Adipocyte (in vitro differentiated cells): Measurements from ENCODE around the gene EEIG2.

Source experiments
- DNase-seq: peaks from one replicate; pipeline ENCODE4 v3.0.0-alpha.2; 2015; ENCODE audit warnings: low read depth
- H3K27me3 ChIP-seq: replicated peaks from 2 replicates; pipeline ENCODE4 v1.7.0; 2013; ENCODE audit warnings: mild to moderate bottlenecking, low read length, moderate library complexity; ENCODE audit not compliant: control insufficient read depth, insufficient read depth
- H3K36me3 ChIP-seq: 2 replicates; pipeline ENCODE4 v1.7.0; 2013; ENCODE audit warnings: low read length, mild to moderate bottlenecking, moderate library complexity; ENCODE audit not compliant: control insufficient read depth, insufficient read depth, severe bottlenecking
- H3K4me1 ChIP-seq: 2 replicates; pipeline ENCODE4 v1.7.0; 2013; ENCODE audit warnings: mild to moderate bottlenecking, low read length, moderate library complexity; ENCODE audit not compliant: control insufficient read depth, insufficient read depth
- H3K4me3 ChIP-seq: 2 replicates; pipeline ENCODE4 v1.7.0; 2013; ENCODE audit warnings: mild to moderate bottlenecking, low read length, moderate library complexity
- H3K9ac ChIP-seq: 2 replicates; pipeline ENCODE4 v1.7.0; 2013; ENCODE audit warnings: mild to moderate bottlenecking, low read length, moderate library complexity
- H3K9me3 ChIP-seq: 2 replicates; pipeline ENCODE4 v1.7.0; 2013; ENCODE audit warnings: mild to moderate bottlenecking, low read length, moderate library complexity; ENCODE audit not compliant: control insufficient read depth

Gene EEIG2

DNA sequence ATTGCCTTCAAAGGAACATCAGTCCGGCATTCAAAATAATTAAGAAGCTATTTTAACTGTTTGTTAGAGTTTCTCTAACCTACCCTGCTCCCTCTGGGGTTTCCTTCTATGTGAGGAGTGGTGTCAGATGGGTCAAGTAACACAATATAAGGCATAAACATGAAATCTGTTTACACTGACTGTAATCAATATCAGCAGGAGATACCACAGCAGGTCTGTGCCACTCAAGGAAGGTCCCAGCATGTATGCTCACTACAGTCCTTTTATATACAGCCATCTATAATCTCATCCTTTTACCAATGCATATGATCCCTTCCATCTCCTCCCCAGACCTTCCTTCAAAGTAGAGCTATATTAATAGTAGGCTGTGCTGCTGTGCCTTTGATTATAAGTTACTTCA, 25.4 kb downstream of the EEIG2 start:
- no peak for DNase-seq
- Histone ChIP-seq H3K9ac (no peak overlapping the region), H3K4me3 (no peak overlapping the region), H3K36me3 (no peaks in the 10 kb centered on the region), H3K27me3 (no peaks in the 10 kb centered on the region), H3K4me1 (peaks cover 38% of the 10 kb centered on the region), H3K9me3 (peaks cover 9% of the 10 kb centered on the region)

DNA sequence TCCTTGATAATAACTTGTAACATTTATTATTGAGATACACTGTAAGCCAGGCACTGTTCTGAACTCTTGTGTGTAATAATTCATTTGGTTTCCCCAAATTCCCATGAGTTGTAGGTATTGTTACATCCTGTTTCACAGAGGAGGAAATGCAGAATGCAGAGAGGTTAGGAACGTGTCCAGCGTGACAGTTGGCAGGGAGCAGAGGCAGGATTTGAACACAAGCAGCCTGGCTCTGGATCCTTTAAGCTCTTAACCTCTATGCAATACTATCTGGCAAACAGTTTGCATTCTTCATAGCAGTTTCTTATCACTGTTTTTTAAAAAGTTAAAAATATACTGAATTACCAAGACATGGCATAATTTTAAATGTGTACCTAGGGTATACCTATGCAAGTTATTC, 30.5 kb downstream of the EEIG2 start:
- Histone ChIP-seq H3K9me3 (no peaks in the 10 kb centered on the region), H3K9ac (peak overlapping the region; percentile 64), H3K4me1 (peaks cover 43% of the 10 kb centered on the region), H3K4me3 (peak overlapping the region; percentile 66), H3K27me3 (no peaks in the 10 kb centered on the region), H3K36me3 (no peaks in the 10 kb centered on the region)
- DNase-seq = no peak

DNA sequence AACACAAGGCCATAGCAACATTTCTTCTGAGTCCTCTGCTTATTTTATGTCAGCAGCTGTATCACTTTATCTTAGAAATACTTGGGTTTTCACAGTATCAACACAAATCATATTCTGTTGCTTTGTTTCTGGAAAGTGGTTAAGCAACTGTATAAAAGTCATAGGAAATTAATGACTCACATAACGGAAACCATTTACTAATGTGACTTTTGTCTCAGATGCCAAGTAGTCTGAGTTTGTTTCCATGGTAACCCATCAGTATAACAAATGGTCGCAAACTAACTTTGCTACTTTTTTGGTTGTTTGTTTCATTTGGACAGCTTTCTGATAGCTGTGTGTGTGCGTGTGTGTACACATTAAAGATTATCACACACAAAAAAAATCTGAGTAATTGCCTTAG, 31.1 kb downstream of the EEIG2 start:
- Histone ChIP-seq H3K4me3 (peak overlapping the region; percentile 66), H3K4me1 (peaks cover 43% of the 10 kb centered on the region)
- peak; percentile 90 for DNase-seq

DNA sequence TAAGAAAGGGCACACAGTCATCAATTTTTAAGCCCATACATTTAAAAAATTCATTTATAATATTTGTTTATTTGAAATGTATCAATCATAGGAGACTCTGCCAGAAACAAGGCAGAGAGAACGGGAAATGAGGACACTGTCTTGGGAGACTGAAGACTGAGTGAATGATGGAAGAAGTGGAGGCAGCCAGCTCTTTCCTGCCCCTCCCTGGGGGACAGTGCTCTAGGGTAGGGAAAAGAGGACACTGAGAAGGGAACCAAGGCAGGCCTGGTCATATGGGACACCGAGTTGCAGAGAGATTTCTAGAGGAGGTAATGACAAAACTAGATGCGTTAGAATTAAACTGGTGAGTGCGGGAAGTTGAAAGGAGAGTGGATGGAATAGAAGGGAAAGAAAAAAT, 31.6 kb downstream of the EEIG2 start:
- Histone ChIP-seq H3K9me3 (no peaks in the 10 kb centered on the region), H3K36me3 (no peaks in the 10 kb centered on the region), H3K27me3 (no peaks in the 10 kb centered on the region), H3K4me1 (peaks cover 38% of the 10 kb centered on the region), H3K4me3 (peak overlapping the region; percentile 66), H3K9ac (peak overlapping the region; percentile 64)
- no peak for DNase-seq

More for the DNA sequence above, 31.1 kb downstream of the EEIG2 start:
- Histone ChIP-seq H3K9ac (peak overlapping the region; percentile 64), H3K9me3 (no peaks in the 10 kb centered on the region), H3K36me3 (no peaks in the 10 kb centered on the region), H3K27me3 (no peaks in the 10 kb centered on the region)

DNA sequence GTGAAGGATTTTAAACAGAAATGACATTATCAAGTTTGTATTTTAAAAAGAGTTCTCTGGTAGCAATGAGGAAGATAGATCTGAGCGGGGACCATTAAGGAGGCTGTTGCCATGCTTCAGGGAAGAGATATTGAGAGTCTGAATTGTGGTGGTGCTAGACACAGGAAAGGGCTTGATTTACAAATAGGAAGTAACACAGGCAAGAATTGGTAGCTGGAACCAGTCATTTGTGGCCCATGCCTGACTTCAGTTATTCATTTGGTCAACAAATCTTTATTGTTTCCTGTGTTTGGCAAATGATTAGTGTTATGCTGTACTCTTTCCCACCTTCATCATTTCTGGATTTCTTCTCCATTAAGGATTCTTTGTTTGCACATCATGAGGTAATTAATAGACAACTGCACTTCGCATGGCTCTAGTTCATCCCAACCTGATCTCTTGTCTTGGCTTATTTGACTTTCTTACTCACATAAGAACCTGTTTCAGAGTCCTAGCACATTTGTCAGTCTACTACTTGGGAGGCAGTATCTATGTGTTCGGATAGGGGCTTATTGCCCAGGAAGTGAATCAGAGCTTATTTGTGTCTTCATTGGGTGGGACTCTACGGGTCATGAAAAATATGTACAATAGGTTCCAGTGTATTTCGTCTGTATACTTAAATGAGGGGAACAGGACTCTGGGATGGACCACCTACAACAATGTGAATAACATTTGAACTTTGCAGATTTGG, 32.3 kb downstream of the EEIG2 start:
- H3K4me3 ChIP-seq = no peak overlapping the region
- peak overlapping the region; percentile 64 for H3K9ac ChIP-seq
- DNase-seq = no peak
- H3K9me3 ChIP-seq = no peaks in the 10 kb centered on the region
- peaks cover 36% of the 10 kb centered on the region for H3K4me1 ChIP-seq
- H3K27me3 ChIP-seq = no peaks in the 10 kb centered on the region
- no peaks in the 10 kb centered on the region for H3K36me3 ChIP-seq

DNA sequence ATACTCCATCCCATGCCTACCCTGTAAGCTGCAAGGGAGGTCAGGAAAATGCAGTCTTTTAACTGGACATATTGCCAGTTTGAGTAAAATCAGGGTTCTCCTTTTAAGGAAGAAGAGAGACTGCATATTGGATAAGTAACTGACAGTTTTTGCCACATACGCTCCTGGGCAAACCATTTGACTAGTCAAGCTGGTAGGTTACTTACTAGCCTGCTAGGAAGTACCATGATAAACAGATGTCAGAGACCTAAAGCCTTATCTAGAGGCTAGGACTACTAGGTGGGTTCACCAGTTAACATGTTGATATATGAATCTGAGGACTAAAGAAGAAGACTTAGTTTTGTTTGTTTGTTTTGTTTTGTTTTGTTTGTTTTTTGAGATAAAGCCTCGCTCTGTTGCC, 33.5 kb downstream of the EEIG2 start:
- no peaks in the 10 kb centered on the region for H3K9me3 ChIP-seq
- no peaks in the 10 kb centered on the region for H3K27me3 ChIP-seq
- DNase-seq = no peak
- no peak overlapping the region for H3K9ac ChIP-seq
- H3K4me3 ChIP-seq = no peak overlapping the region
- H3K36me3 ChIP-seq = no peaks in the 10 kb centered on the region
- H3K4me1 ChIP-seq = peaks cover 36% of the 10 kb centered on the region

DNA sequence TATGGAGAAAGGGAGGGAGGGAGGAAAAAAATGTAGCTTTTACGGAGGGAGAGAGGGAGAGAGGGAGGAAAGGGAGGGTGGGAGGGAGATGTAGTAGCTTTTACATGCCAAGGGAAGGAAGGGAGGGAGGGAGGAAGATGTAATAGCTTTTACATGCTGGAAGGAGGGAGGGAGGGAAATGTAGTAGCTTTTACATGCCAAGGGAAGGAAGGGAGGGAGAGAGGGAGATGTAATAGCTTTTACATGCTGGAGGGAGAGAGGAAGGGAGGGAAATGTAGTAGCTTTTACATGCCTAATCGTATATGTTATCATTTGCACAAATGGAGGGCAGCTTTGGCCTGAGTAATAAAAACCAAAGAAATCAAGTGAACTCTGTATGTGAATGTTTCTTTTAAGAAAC, 35.6 kb downstream of the EEIG2 start:
- Histone ChIP-seq H3K4me1 (peaks cover 27% of the 10 kb centered on the region), H3K4me3 (no peak overlapping the region), H3K36me3 (no peaks in the 10 kb centered on the region), H3K9ac (no peak overlapping the region), H3K9me3 (no peaks in the 10 kb centered on the region), H3K27me3 (no peaks in the 10 kb centered on the region)
- DNase-seq = peak; percentile 29

DNA sequence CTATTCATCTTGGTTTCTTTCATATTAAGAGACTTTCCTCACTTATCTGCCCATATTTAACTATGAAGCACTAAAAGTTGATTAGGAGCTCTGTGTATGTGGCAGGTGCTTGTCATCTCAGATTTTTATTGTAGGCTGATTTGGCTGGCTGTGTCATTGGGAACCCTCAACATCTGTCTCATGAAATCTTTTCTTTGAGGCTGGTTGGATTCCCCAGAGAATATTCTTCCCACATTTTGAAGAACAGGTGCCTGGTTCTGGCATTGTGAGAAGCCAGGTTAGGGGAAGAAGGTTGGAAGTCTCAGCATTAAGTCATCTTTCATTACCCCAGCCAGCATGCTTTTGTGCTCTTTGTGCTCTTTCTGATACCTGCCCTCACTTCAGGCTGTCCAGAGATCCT, 37.1 kb downstream of the EEIG2 start:
- Histone ChIP-seq H3K4me3 (no peak overlapping the region), H3K4me1 (peaks cover 12% of the 10 kb centered on the region), H3K27me3 (no peaks in the 10 kb centered on the region), H3K9ac (no peak overlapping the region), H3K36me3 (no peaks in the 10 kb centered on the region), H3K9me3 (no peaks in the 10 kb centered on the region)
- DNase-seq = no peak

DNA sequence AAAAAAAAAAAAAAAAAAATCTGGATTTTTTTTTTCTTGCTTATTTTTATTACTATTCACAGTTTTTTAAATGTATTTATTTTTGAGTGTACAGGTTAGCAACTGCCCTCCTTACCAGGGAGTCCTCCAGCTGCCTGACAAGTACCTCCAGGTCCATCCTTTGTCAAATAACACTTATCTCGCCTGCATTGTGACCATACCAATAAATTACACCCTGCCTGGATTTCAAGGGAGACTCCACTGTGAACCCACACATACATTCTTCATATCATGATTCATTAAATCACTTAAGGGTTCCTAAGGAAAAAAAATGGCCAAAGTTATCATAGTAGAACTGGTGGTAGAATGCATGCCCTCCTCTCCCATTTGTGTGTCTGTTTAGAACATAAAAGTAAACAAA, 38.4 kb downstream of the EEIG2 start:
- Histone ChIP-seq H3K27me3 (no peaks in the 10 kb centered on the region), H3K9ac (no peak overlapping the region), H3K4me3 (no peak overlapping the region), H3K9me3 (no peaks in the 10 kb centered on the region), H3K36me3 (no peaks in the 10 kb centered on the region), H3K4me1 (peaks cover 5% of the 10 kb centered on the region)
- no peak for DNase-seq

DNA sequence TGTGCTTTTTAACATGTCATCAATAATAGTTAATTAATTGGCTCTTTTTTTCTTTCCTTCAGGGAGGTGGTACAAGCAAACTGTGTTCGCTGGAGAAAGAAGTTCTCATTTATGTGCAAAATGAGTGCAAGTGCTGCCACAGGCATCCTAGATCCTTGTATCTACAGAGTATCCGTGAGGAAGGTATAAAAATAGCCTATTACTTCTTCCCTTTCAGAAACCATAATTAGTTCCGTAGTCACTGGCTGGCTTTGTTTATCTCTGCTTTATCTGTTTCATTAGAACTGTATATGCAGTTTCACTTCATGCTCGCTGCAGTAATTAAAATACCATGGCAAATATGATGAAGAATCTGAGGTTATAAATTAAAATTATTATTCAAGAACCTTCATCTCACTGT, 40.6 kb downstream of the EEIG2 start:
- Histone ChIP-seq H3K4me1 (peaks cover 5% of the 10 kb centered on the region), H3K27me3 (no peaks in the 10 kb centered on the region), H3K36me3 (no peaks in the 10 kb centered on the region), H3K9me3 (no peaks in the 10 kb centered on the region), H3K9ac (no peak overlapping the region), H3K4me3 (no peak overlapping the region)
- no peak for DNase-seq

DNA sequence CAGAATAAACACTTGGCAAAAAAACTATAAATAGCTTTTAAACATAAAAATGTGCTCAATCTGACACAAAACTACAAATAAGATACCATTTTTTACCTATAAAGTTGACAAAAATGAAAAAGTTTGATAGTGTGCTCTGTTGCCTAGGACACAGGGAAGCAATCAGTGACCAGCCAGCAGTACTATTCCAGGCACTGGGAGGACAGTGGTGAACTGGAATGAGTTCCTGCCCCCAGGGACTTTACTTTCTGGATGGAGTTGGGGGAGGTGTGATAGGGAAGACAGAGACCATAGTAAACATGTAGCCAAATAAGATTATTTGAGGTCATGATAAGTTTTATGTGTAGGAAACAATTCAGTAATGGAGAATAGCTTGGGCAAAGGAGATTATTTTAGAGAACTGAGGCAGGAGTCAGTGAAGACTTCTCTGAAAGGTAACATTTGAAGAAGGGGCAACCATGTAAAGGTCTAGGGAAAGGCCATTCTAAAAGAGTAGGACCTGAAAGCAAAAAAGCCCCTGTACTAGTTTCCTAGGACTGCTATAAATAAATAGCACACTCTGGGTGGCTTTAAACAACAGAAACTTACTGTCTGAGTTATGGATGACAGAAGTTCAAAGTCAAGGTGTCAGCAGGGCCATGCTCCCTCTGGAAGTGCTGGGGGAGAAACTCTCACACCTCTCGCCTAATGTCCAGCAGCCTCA, 42.0 kb downstream of the EEIG2 start:
- H3K36me3 ChIP-seq = no peaks in the 10 kb centered on the region
- H3K9me3 ChIP-seq = no peaks in the 10 kb centered on the region
- DNase-seq = no peak
- no peaks in the 10 kb centered on the region for H3K27me3 ChIP-seq
- no peak overlapping the region for H3K4me3 ChIP-seq
- no peaks in the 10 kb centered on the region for H3K4me1 ChIP-seq
- H3K9ac ChIP-seq = no peak overlapping the region
